ENCODE measurements around the gene AKR1C1.
A peak's percentile ranks its signal among the peaks of the same experiment; 100 is the strongest.
"Not testable (repeated sequence)": the region's sequence is repeated elsewhere in the genome, so short reads cannot be mapped to it uniquely, and the experiment has no call there.

The AKR1C1 gene

GRCh38 chr10:5014936-5015335, 51.7 kb downstream of the AKR1C1 start:
- no peak for DNase-seq (ENCODE audit: extremely low read depth, low read depth)
- H3K4me3 ChIP-seq (replicated peaks; ENCODE audit: low read depth, low read length): no peak overlapping the region
- no peak for TF ChIP-seq CTCF (IDR thresholded peaks at IDR 0.05; ENCODE audit: low read depth, low read length, missing control alignments)

DNA sequence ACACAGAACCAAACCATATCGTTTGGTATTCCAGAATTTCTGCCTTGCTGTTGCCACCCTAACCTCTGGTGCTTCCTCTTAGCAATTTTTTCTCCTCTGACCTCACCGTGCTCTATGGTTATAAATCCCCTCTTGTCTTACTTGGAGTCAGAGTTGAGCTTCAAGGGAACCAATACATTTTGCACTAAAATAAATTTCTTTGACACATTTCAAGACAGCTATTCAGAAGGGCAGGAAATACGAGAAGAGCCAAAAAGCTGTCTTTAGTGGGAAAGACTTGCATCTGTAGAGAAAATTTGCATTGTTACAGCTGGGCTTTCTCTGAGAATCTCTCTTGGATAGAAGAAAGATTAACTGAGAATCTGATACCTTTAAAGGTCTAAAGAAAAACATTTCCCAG, 54.9 kb downstream of the AKR1C1 start:
- TF ChIP-seq CTCF (IDR thresholded peaks at IDR 0.05; ENCODE audit: low read depth, low read length, missing control alignments): no peak
- DNase-seq (ENCODE audit: extremely low read depth, low read depth): no peak
- no peak overlapping the region for H3K4me3 ChIP-seq (replicated peaks; ENCODE audit: low read depth, low read length)

DNA sequence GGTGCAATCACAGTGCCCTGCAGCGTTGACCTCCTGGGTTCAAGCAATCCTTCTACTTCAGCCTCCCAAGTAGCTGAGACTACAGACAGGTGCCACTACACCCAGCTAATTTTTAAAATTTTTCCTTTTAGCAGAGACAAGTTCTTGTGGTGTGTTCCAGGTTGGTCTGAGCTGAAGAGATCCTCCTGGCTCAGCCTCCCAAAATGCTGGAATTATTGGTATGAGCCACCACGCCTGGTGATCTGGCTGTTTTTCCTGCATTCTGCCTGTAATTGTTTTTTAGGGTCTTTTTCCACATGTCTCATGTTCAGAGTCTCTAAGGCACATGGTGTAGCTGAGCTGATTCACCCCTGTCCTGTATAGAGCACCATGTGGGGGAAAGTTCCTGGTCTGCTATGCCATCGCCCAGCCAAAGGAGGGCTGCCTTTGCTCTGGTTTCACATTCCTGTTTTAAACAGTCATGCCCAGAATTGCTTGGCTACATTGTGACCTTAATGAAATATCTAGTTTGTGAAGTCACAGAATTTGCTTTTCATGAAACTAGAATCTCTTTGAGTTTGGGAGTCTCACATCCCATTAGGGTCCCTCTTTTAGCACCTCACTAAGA, 55.6 kb downstream of the AKR1C1 start:
- not testable (repeated sequence) for H3K4me3 ChIP-seq (replicated peaks; ENCODE audit: low read depth, low read length); DNase-seq (ENCODE audit: extremely low read depth, low read depth)
- peak; percentile 11 for TF ChIP-seq CTCF (IDR thresholded peaks at IDR 0.05; ENCODE audit: low read depth, low read length, missing control alignments)

DNA sequence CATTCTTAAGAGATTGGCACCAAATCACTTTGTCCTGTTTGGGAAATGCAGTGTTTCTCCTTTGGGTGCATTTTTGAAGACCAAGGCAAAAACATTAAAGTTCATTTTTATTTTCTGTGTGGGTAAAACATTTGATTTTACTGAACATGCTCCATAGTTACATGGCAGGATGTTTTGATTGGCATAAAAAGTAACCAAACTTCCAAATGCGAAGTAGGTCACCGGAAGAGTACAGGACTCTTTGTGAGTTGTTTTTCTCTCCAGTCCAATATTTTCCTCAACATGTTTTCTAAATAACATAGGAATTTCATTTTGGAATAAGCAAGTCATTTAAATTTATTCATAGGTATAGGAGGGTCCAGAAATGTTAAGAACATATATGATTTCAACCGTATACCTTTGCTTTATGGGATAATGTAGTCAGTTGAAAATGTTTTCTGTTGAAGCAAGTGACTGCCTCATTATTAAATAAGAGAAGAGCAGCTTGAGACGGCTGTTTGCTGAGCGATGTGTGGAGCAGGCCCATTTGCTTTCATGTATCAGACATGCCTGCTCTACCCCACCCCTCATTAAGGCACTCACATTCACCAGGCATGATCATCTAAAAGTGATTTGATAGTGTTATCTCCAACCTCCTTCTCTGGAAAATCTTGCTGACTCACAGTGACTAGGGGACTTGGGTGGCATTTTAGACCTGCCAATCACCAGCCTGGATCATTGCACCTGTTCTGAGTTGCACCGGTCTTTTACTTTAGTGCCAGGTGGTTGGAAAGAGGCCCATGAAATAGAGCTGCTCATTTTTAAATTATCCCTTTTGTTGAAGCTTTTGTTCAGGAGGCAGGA, 56.8 kb downstream of the AKR1C1 start:
- not testable (repeated sequence) for DNase-seq (ENCODE audit: extremely low read depth, low read depth)

DNA sequence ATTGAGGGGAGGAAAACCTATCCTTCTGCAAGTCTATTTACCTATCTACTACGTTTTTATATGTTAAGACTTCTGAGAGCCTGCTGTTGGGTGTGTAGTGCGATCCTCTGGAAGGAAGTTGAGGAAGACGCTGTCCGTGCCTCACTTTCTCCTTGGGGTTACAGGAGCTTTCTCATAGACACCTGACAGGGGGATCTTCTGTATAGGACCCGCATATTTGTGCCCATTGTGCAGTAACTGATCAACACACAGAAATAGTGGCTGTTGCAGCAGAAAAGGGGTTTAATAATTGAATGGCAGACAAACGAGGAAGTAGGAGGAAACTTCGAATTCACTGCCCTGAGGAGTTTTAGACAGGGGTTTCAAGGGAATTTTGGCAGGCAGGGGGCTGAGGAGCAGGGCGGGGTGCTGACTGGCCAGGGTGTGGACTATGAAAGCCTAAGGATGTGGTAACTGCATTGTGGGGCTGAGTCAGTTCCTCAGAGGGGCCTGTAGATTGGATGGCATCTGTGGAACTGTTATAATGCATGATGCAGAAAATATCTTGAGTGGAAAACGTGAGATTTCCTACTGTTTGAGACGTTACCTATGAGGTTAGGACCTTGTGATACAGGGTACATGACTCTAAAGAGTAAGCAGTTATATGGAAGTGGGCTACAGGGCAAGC, 58.5 kb downstream of the AKR1C1 start:
- H3K4me3 ChIP-seq (replicated peaks; ENCODE audit: low read depth, low read length); DNase-seq (ENCODE audit: extremely low read depth, low read depth): not testable (repeated sequence)

More for the DNA sequence above, 56.8 kb downstream of the AKR1C1 start:
- not testable (repeated sequence) for H3K4me3 ChIP-seq (replicated peaks; ENCODE audit: low read depth, low read length)

- no peak overlapping the region for H3K4me3 ChIP-seq (replicated peaks; ENCODE audit: low read depth, low read length)
- no peak for TF ChIP-seq CTCF (IDR thresholded peaks at IDR 0.05; ENCODE audit: low read depth, low read length, missing control alignments)
- DNase-seq (ENCODE audit: extremely low read depth, low read depth): no peak
These were observed 60.1 kb downstream of the AKR1C1 start for GRCh38 chr10:5023177-5023805.

DNA sequence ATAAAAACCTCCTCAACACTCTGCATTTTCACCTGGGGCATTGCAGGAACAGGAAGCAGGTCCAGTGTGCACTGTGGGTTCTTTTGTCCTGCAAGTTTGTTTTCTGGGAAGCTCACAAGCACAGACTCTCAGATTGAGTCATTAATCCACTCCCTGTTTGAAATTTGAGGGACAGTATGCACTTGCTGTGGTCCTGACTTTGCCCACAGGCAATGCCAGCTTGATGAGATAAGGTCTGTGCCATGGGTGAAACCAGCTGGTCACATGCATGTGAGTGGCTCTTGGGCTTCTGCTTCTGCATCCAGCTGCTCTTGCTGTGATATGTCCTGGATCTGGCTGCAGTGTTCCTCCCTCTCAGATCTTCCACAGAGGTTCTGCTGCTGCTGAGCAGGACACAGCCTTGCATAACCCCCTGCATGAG, 62.3 kb downstream of the AKR1C1 start:
- not testable (repeated sequence) for H3K4me3 ChIP-seq (replicated peaks; ENCODE audit: low read depth, low read length)

DNA sequence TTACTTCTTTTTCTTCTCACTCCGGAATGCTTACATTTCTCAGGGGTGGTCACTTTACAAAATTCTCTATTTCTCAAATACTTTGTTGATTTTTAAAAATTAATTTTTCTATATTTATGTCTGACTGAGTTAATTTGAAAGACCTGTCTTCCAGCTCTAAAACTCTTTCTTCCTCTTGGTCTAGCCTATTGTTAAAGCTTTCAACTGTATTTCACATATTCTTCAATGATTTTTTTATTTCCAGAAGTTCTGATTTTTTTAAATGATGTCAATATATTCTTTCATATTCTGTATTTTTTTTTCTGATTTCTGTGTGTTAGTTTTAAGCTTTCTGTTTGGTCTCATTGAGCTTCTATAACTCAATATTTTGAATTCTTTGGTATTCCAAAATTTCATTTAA, 67.8 kb downstream of the AKR1C1 start:
- TF ChIP-seq CTCF (IDR thresholded peaks at IDR 0.05; ENCODE audit: low read depth, low read length, missing control alignments): no peak
- DNase-seq (ENCODE audit: extremely low read depth, low read depth): no peak
- H3K4me3 ChIP-seq (replicated peaks; ENCODE audit: low read depth, low read length): no peak overlapping the region

More for the DNA sequence above, 62.3 kb downstream of the AKR1C1 start:
- not testable (repeated sequence) for DNase-seq (ENCODE audit: extremely low read depth, low read depth)

GRCh38 chr10:5031588-5031987, 68.4 kb downstream of the AKR1C1 start:
- not testable (repeated sequence) for DNase-seq (ENCODE audit: extremely low read depth, low read depth); H3K4me3 ChIP-seq (replicated peaks; ENCODE audit: low read depth, low read length)

- DNase-seq (ENCODE audit: extremely low read depth, low read depth); H3K4me3 ChIP-seq (replicated peaks; ENCODE audit: low read depth, low read length): not testable (repeated sequence)
These were observed 69.2 kb downstream of the AKR1C1 start for GRCh38 chr10:5032444-5032843.

Measured in HFF-Myc (cell line).